ENCODE data around the gene STPG2. TPM values are rescaled to one million over a fixed set of nuclear protein-coding genes. Genes with fewer than 3 reads are reported as not detected.

STPG2 gene
- total RNA-seq, 1 experiment from 2014 or later = not detected

GRCh38 chr4:97762115-97762512 is 381.2 kb downstream of the STPG2 start:
- no peak for TF ChIP-seq TCF7L2 (IDR thresholded peaks at IDR 0.05; ENCODE audit: low read depth, low read length)
- TF ChIP-seq SIN3A (IDR thresholded peaks at IDR 0.05; ENCODE audit: borderline replicate concordance, insufficient read depth, low read depth, low read length) = no peak
- TF ChIP-seq REST (IDR thresholded peaks at IDR 0.05; ENCODE audit: insufficient read depth in 1 of 2, low read depth in 2 of 2, low read length in 1 of 2) = no peak
- no peak for TF ChIP-seq CTCF (IDR thresholded peaks at IDR 0.05)
- TF ChIP-seq POLR2AphosphoS5 (IDR thresholded peaks at IDR 0.05; ENCODE audit: low read depth, low read length) = no peak
- in situ Hi-C loops (cut with HindIII; ENCODE audit: low pct_unique_long_range_greater_than_20kb, low sequenced_read_pairs) (no loop called here), intact Hi-C loops (cut with micrococcal nuclease; ENCODE audit: unreplicated experiment) (no loop called here)
- Histone ChIP-seq H3K9me3 (ENCODE audit: control insufficient read depth, insufficient read depth, low read depth, low read length) (no peaks in the 10 kb centered on the region), H3K4me1 (ENCODE audit: control insufficient read depth, insufficient read depth, low read length) (no peaks in the 10 kb centered on the region), H3K36me3 (ENCODE audit: control insufficient read depth, insufficient read depth, low read length) (no peaks in the 10 kb centered on the region), H3K27me3 (ENCODE audit: control insufficient read depth, insufficient read depth, low read length) (no peaks in the 10 kb centered on the region), H3K27ac (ENCODE audit: low read length) (no peak overlapping the region), H3K4me3 (ENCODE audit: low read depth in 2 of 2, low read length in 2 of 2) (no peak overlapping the region)
- DNase-seq (ENCODE audit: low read depth, low spot score) (no peak), ATAC-seq (no peak)
- no TSS peak for BruUV-seq (replicated peaks)
- CTCF ChIA-PET = no interaction called here
- POLR2A ChIA-PET = no interaction called here

GRCh38 chr4:97761445-97762114 is 381.7 kb downstream of the STPG2 start:
- Histone ChIP-seq H3K27ac (ENCODE audit: low read length) (no peak overlapping the region), H3K27me3 (ENCODE audit: control insufficient read depth, insufficient read depth, low read length) (no peaks in the 10 kb centered on the region), H3K4me3 (ENCODE audit: low read depth in 2 of 2, low read length in 2 of 2) (no peak overlapping the region), H3K9me3 (ENCODE audit: control insufficient read depth, insufficient read depth, low read depth, low read length) (no peaks in the 10 kb centered on the region), H3K4me1 (ENCODE audit: control insufficient read depth, insufficient read depth, low read length) (no peaks in the 10 kb centered on the region), H3K36me3 (ENCODE audit: control insufficient read depth, insufficient read depth, low read length) (no peaks in the 10 kb centered on the region)
- no peak for ATAC-seq
- intact Hi-C loops (cut with micrococcal nuclease; ENCODE audit: unreplicated experiment) = no loop called here
- DNase-seq (ENCODE audit: low read depth, low spot score) = no peak
- ChIA-PET POLR2A (interaction anchor here (0.6 kb wide), 1 partner anchor 985 kb away, joined by 3 read pairs; no protein-coding TSS in a partner anchor), CTCF (no interaction called here)
- TF ChIP-seq SIN3A (IDR thresholded peaks at IDR 0.05; ENCODE audit: borderline replicate concordance, insufficient read depth, low read depth, low read length) = no peak
- in situ Hi-C loops (cut with HindIII; ENCODE audit: low pct_unique_long_range_greater_than_20kb, low sequenced_read_pairs) = no loop called here
- no TSS peak for BruUV-seq (replicated peaks)

- intact Hi-C loops (cut with micrococcal nuclease; ENCODE audit: unreplicated experiment) = no loop called here
- ChIA-PET CTCF (no interaction called here), POLR2A (no interaction called here)
- ATAC-seq (no peak), DNase-seq (ENCODE audit: low read depth, low spot score) (no peak)
- TF ChIP-seq POLR2AphosphoS5 (IDR thresholded peaks at IDR 0.05; ENCODE audit: low read depth, low read length) = no peak
- TF ChIP-seq REST (IDR thresholded peaks at IDR 0.05; ENCODE audit: insufficient read depth in 1 of 2, low read depth in 2 of 2, low read length in 1 of 2) = no peak
- no peak for TF ChIP-seq SIN3A (IDR thresholded peaks at IDR 0.05; ENCODE audit: borderline replicate concordance, insufficient read depth, low read depth, low read length)
- TF ChIP-seq TCF7L2 (IDR thresholded peaks at IDR 0.05; ENCODE audit: low read depth, low read length) = no peak
- TF ChIP-seq CTCF (IDR thresholded peaks at IDR 0.05) = no peak
- no peaks in the 10 kb centered on the region for H3K9me3 ChIP-seq (ENCODE audit: control insufficient read depth, insufficient read depth, low read depth, low read length)
- in situ Hi-C loops (cut with HindIII; ENCODE audit: low pct_unique_long_range_greater_than_20kb, low sequenced_read_pairs) = no loop called here
- H3K4me1 ChIP-seq (ENCODE audit: control insufficient read depth, insufficient read depth, low read length) = no peaks in the 10 kb centered on the region
- no peaks in the 10 kb centered on the region for H3K27me3 ChIP-seq (ENCODE audit: control insufficient read depth, insufficient read depth, low read length)
- H3K4me3 ChIP-seq (ENCODE audit: low read depth in 2 of 2, low read length in 2 of 2) = no peak overlapping the region
- H3K36me3 ChIP-seq (ENCODE audit: control insufficient read depth, insufficient read depth, low read length) = no peaks in the 10 kb centered on the region
- no TSS peak for BruUV-seq (replicated peaks)
- H3K27ac ChIP-seq (ENCODE audit: low read length) = no peak overlapping the region
Measured at GRCh38 chr4:97759785-97760184, 383.5 kb downstream of the STPG2 start.

Data from Panc1 (cell line).